HEK293 (cell line): Measurements from ENCODE around the gene ING5.

Experiments
- SP7 ChIP-seq: fragments of 450-650 bp; formaldehyde crosslinking; IDR thresholded peaks from 2 replicates; pipeline ENCODE4 v1.5.1; 2016; ENCODE audit warnings: missing biosample characterization, missing genetic modification characterization
- TCF7L2 ChIP-seq: IDR thresholded peaks from 2 replicates; pipeline ENCODE4 v1.6.1; 2011; ENCODE audit warnings: low read depth, mild to moderate bottlenecking, inconsistent platforms, low read length, moderate library complexity, borderline replicate concordance
- YY1 ChIP-seq: fragments of 450-650 bp; formaldehyde crosslinking; IDR thresholded peaks from 2 replicates; pipeline ENCODE4 v1.5.1; 2018; ENCODE audit warnings: missing biosample characterization, missing genetic modification characterization
- ZNF561 ChIP-seq: fragments of 450-650 bp; IDR thresholded peaks from 2 replicates; pipeline ENCODE4 v1.5.1; 2018; ENCODE audit warnings: missing biosample characterization, missing genetic modification characterization, borderline replicate concordance
- ZNF610 ChIP-seq: fragments of 450-650 bp; formaldehyde crosslinking; IDR thresholded peaks from 2 replicates; pipeline ENCODE4 v1.5.1; 2016; ENCODE audit warnings: missing biosample characterization, missing genetic modification characterization, borderline replicate concordance
- TF ChIP-seq, protein P1 (sequence below): fragments of 450-650 bp; formaldehyde crosslinking; IDR thresholded peaks from 2 replicates; pipeline ENCODE4 v1.5.1; 2016; ENCODE audit warnings: missing biosample characterization, missing genetic modification characterization
- TF ChIP-seq, protein P2 (sequence below): fragments of 450-650 bp; formaldehyde crosslinking; IDR thresholded peaks from 2 replicates; pipeline ENCODE4 v1.5.1; 2016; ENCODE audit warnings: missing biosample characterization, missing genetic modification characterization, low read depth
- TF ChIP-seq, protein P3 (sequence below): fragments of 450-650 bp; IDR thresholded peaks from 2 replicates; pipeline ENCODE4 v1.5.1; 2018; ENCODE audit warnings: missing biosample characterization, missing genetic modification characterization

DNA sequence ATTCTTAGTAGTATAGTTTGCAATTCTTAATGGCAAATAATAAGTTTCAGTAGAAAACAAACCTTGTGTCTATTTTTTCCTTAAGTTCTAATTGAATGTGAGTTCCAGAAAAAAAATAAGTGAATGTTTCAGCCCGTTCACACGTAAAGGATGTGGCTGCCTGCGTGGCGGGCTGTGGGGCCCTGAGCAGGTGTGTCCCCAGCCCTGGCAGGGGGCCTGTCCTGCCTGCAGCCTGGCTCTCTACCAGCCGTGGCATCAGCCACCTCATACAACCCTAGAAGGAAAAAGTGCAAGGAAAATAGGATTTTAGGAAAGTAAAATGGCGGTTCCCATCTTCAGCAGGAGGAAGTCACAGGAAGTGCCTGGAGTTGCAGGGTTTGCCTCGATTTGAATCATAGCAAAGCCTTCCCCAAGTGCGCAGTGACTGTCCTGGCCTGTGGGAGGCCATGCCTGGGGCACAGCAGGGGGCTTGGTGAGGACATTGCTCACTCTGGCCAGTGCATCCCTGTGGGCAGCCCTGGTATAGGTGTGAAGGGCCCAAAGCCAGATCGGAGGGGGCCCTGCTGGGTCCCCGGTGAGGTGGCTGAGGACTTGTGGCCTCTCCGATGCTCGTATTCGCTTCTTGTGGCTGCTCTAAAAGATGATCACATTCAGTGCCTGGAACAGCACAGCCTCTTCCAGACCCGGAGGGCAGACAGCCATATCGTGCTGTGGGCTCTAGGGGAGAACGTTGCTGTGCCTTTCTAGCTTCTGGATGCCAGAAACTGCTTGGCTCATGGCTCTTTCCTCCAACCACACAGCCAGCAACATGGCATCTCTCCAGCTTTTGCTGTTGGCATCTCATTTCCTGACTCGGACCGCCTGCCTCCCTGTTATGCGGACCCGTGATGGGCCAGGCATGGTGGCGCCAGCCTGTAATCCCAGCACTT lies 27.8 kb upstream of the ING5 start:
- TF ChIP-seq, protein P1, sequence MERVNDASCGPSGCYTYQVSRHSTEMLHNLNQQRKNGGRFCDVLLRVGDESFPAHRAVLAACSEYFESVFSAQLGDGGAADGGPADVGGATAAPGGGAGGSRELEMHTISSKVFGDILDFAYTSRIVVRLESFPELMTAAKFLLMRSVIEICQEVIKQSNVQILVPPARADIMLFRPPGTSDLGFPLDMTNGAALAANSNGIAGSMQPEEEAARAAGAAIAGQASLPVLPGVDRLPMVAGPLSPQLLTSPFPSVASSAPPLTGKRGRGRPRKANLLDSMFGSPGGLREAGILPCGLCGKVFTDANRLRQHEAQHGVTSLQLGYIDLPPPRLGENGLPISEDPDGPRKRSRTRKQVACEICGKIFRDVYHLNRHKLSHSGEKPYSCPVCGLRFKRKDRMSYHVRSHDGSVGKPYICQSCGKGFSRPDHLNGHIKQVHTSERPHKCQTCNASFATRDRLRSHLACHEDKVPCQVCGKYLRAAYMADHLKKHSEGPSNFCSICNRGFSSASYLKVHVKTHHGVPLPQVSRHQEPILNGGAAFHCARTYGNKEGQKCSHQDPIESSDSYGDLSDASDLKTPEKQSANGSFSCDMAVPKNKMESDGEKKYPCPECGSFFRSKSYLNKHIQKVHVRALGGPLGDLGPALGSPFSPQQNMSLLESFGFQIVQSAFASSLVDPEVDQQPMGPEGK (tag by site-specific recombination): no peak
- TF ChIP-seq SP7 (tag by site-specific recombination): no peak
- no peak for TF ChIP-seq YY1 (tag by site-specific recombination)
- TF ChIP-seq, protein P2, sequence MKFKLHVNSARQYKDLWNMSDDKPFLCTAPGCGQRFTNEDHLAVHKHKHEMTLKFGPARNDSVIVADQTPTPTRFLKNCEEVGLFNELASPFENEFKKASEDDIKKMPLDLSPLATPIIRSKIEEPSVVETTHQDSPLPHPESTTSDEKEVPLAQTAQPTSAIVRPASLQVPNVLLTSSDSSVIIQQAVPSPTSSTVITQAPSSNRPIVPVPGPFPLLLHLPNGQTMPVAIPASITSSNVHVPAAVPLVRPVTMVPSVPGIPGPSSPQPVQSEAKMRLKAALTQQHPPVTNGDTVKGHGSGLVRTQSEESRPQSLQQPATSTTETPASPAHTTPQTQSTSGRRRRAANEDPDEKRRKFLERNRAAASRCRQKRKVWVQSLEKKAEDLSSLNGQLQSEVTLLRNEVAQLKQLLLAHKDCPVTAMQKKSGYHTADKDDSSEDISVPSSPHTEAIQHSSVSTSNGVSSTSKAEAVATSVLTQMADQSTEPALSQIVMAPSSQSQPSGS: no peak
- TF ChIP-seq, protein P3, sequence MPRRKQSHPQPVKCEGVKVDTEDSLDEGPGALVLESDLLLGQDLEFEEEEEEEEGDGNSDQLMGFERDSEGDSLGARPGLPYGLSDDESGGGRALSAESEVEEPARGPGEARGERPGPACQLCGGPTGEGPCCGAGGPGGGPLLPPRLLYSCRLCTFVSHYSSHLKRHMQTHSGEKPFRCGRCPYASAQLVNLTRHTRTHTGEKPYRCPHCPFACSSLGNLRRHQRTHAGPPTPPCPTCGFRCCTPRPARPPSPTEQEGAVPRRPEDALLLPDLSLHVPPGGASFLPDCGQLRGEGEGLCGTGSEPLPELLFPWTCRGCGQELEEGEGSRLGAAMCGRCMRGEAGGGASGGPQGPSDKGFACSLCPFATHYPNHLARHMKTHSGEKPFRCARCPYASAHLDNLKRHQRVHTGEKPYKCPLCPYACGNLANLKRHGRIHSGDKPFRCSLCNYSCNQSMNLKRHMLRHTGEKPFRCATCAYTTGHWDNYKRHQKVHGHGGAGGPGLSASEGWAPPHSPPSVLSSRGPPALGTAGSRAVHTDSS: no peak
- no peak for TF ChIP-seq ZNF610 (tag by site-specific recombination)
- TF ChIP-seq TCF7L2: no peak
- TF ChIP-seq ZNF561: no peak
